HFFc6 (cell line): Measurements from ENCODE around the gene KRT82. TPM values are rescaled to one million over a fixed set of nuclear protein-coding genes. Genes with fewer than 3 reads are reported as not detected.

Experiments
- DNase-seq: peaks from one replicate; pipeline ENCODE4 v3.0.0-alpha.2; 2018
- H3K27ac Mint-ChIP-seq: 2 replicates; pipeline ENCODE4 v1.8.0; 2020; ENCODE audit warnings: mild to moderate bottlenecking, mixed read lengths
- H3K27me3 Mint-ChIP-seq: 2 replicates; pipeline ENCODE4 v1.8.0; 2021; ENCODE audit warnings: mild to moderate bottlenecking, moderate library complexity, mixed read lengths; ENCODE audit not compliant: insufficient read depth
- H3K36me3 Mint-ChIP-seq: 2 replicates; pipeline ENCODE4 v1.8.0; 2021; ENCODE audit warnings: low read depth, mixed read lengths
- H3K4me1 Mint-ChIP-seq: 2 replicates; pipeline ENCODE4 v1.8.0; 2020; ENCODE audit warnings: low read depth, mixed read lengths
- H3K4me3 Mint-ChIP-seq: 2 replicates; pipeline ENCODE4 v1.8.0; 2020; ENCODE audit warnings: mild to moderate bottlenecking, moderate library complexity, mixed read lengths
- H3K9me3 Mint-ChIP-seq: 2 replicates; pipeline ENCODE4 v1.8.0; 2020; ENCODE audit warnings: mild to moderate bottlenecking, mixed read lengths
- total RNA-seq, 6 experiments: library from RNA; stranded (reverse); fragmentation: NEBNext Ultra II Directional; extraction: Animal tissue kit (Norgen Biotek cat#: 25700); gene quantifications; 2 replicates in 1 of 6; 3 replicates in 5 of 6; pipeline ENCODE4 v1.2.3, GENCODE V29; 2021
- TF ChIP-seq, protein P1 (sequence below): fragments of 200-600 bp; sonication (generic); IDR thresholded peaks from 2 replicates; pipeline ENCODE4 v1.5.0; 2021; ENCODE audit warnings: antibody characterized with exemption, mild to moderate bottlenecking

The KRT82 gene
- total RNA-seq, 6 experiments from 2014 or later: not detected

GRCh38 chr12:52366738-52367485 lies 39.2 kb downstream of the KRT82 start, which contains the start of gene KRT85:
Gene KRT85, minus strand, starts transcription at chr12:52367481. Its CDS starts 76 bp downstream, at chr12:52367405.
- DNase-seq: no peak
- Mint-ChIP-seq H3K4me3 (no peak within 1 kb of the TSS), H3K27me3 (peaks cover 36% of the 10 kb centered on the region), H3K4me1 (peaks cover 12% of the 10 kb centered on the region; the same call in 1 of the 2 replicates), H3K9me3 (no peaks in the 10 kb centered on the region), H3K27ac (no peak within 1 kb of the TSS), H3K36me3 (no peaks in the 10 kb centered on the region)
- TF ChIP-seq, protein P1, sequence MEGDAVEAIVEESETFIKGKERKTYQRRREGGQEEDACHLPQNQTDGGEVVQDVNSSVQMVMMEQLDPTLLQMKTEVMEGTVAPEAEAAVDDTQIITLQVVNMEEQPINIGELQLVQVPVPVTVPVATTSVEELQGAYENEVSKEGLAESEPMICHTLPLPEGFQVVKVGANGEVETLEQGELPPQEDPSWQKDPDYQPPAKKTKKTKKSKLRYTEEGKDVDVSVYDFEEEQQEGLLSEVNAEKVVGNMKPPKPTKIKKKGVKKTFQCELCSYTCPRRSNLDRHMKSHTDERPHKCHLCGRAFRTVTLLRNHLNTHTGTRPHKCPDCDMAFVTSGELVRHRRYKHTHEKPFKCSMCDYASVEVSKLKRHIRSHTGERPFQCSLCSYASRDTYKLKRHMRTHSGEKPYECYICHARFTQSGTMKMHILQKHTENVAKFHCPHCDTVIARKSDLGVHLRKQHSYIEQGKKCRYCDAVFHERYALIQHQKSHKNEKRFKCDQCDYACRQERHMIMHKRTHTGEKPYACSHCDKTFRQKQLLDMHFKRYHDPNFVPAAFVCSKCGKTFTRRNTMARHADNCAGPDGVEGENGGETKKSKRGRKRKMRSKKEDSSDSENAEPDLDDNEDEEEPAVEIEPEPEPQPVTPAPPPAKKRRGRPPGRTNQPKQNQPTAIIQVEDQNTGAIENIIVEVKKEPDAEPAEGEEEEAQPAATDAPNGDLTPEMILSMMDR: no peak

- Mint-ChIP-seq H3K4me3 (no peak overlapping the region), H3K9me3 (no peaks in the 10 kb centered on the region), H3K27ac (no peak overlapping the region), H3K27me3 (peaks cover 35% of the 10 kb centered on the region), H3K36me3 (no peaks in the 10 kb centered on the region), H3K4me1 (no peaks in the 10 kb centered on the region)
- no peak for DNase-seq
- TF ChIP-seq, protein P1: no peak
Observed at GRCh38 chr12:52364901-52365489, 41.1 kb downstream of the KRT82 start.

GRCh38 chr12:52364061-52364460 lies 42.1 kb downstream of the KRT82 start:
- no peaks in the 10 kb centered on the region for H3K4me1 Mint-ChIP-seq
- H3K36me3 Mint-ChIP-seq: no peaks in the 10 kb centered on the region
- peaks cover 37% of the 10 kb centered on the region for H3K27me3 Mint-ChIP-seq
- DNase-seq: no peak
- H3K27ac Mint-ChIP-seq: no peak overlapping the region
- TF ChIP-seq, protein P1: no peak
- H3K9me3 Mint-ChIP-seq: no peaks in the 10 kb centered on the region
- no peak overlapping the region for H3K4me3 Mint-ChIP-seq

DNA sequence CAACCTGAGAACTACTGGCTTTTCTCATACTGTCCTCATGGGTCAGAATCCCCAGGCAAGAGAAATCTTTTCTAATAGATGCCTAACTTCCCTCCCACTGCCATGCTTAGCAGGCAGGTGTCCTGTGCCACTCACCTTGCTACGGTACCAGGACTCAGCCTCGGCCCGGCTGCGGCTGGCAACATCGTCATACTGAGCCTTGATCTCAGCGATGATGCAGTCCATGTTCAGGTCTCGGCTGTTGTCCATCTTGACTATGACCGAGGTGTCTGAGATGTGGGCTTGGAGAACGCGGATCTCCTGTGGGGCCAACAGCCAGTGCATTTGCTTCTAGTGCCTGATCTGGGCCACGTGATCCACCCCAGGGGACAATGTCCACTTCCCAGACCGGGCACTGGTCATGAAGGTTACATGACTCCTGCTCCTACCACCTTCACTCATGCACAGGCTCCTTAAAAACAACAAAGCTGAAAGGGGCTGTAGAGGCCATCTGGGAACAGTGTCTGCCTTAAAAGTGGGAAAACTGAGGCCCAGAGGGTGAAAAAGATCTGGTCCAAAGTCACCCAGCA lies 42.9 kb downstream of the KRT82 start:
- Mint-ChIP-seq H3K4me1 (no peaks in the 10 kb centered on the region), H3K27me3 (peaks cover 34% of the 10 kb centered on the region)

GRCh38 chr12:52362118-52362726 lies 43.9 kb downstream of the KRT82 start:
- no peak for DNase-seq
- Mint-ChIP-seq H3K4me3 (no peak overlapping the region), H3K9me3 (no peaks in the 10 kb centered on the region), H3K4me1 (no peaks in the 10 kb centered on the region), H3K36me3 (no peaks in the 10 kb centered on the region), H3K27me3 (peaks cover 35% of the 10 kb centered on the region), H3K27ac (no peak overlapping the region)
- TF ChIP-seq, protein P1: peak; percentile 61

More for the DNA sequence above, 42.9 kb downstream of the KRT82 start:
- H3K27ac Mint-ChIP-seq: no peak overlapping the region
- H3K36me3 Mint-ChIP-seq: no peaks in the 10 kb centered on the region
- DNase-seq: no peak
- H3K9me3 Mint-ChIP-seq: no peaks in the 10 kb centered on the region
- no peak overlapping the region for H3K4me3 Mint-ChIP-seq
- TF ChIP-seq, protein P1: no peak
